HEK293 (cell line): ENCODE measurements around the gene AQP12A.
"Not testable (repeated sequence)": the region's sequence is repeated elsewhere in the genome, so short reads cannot be mapped to it uniquely, and the experiment has no call there.

ENCODE experiments used
- CTCF ChIA-PET: fragments of 350-600 bp; formaldehyde crosslinking; extraction: SDS; loops from one replicate; lab custom pipeline; 2021; ENCODE audit warnings: antibody characterized with exemption; lab: Yijun Ruan, JAX
- POLR2A ChIA-PET: fragments of 300-600 bp; formaldehyde crosslinking; extraction: SDS; loops from one replicate; lab custom pipeline; 2020; ENCODE audit warnings: antibody characterized with exemption, inconsistent platforms; lab: Yijun Ruan, JAX
- H3K27ac ChIP-seq: fragments of 200-500 bp; sonication (Bioruptor generic); 2 replicates; pipeline ENCODE4 v1.5.1; 2014; ENCODE audit warnings: low read depth, low read length, control low read depth, inconsistent platforms; ENCODE audit errors: extremely low read depth
- H3K36me3 ChIP-seq, 2 experiments: fragments of 200-500 bp in 1 of 2; sonication (Bioruptor generic) in 1 of 2; 1 replicate in 1 of 2; 2 replicates in 1 of 2; pipeline ENCODE4 v1.5.1; 2014 to 2017; ENCODE audit warnings: inconsistent platforms in 2 of 2, low read length in 2 of 2; ENCODE audit not compliant: control insufficient read depth in 2 of 2, insufficient read depth in 1 of 2
- H3K4me1 ChIP-seq: fragments of 200-500 bp; sonication (Bioruptor generic); 2 replicates; pipeline ENCODE4 v1.5.1; 2014; ENCODE audit warnings: mild to moderate bottlenecking, low read length, inconsistent platforms; ENCODE audit not compliant: control insufficient read depth, insufficient read depth
- H3K4me3 ChIP-seq: 2 replicates; pipeline ENCODE4 v1.5.1; 2011; ENCODE audit warnings: low read depth, mild to moderate bottlenecking, control low read depth, low read length, moderate library complexity
- H3K9me3 ChIP-seq: fragments of 200-500 bp; sonication (Bioruptor generic); 2 replicates; pipeline ENCODE4 v1.5.1; 2014; ENCODE audit warnings: low read depth, low read length, inconsistent platforms; ENCODE audit not compliant: control insufficient read depth, insufficient read depth
- FEZF1 ChIP-seq: fragments of 450-650 bp; formaldehyde crosslinking; IDR thresholded peaks from 2 replicates; pipeline ENCODE4 v1.5.1; 2016; ENCODE audit warnings: missing biosample characterization, missing genetic modification characterization
- KLF1 ChIP-seq: fragments of 450-650 bp; formaldehyde crosslinking; IDR thresholded peaks from 2 replicates; pipeline ENCODE4 v1.5.1; 2016; ENCODE audit warnings: missing biosample characterization, missing genetic modification characterization
- WT1 ChIP-seq: fragments of 450-650 bp; formaldehyde crosslinking; IDR thresholded peaks from 2 replicates; pipeline ENCODE4 v1.5.1; 2016; ENCODE audit warnings: missing biosample characterization, missing genetic modification characterization
- ZBTB21 ChIP-seq: fragments of 450-650 bp; formaldehyde crosslinking; IDR thresholded peaks from 2 replicates; pipeline ENCODE4 v1.5.1; 2017; ENCODE audit warnings: missing biosample characterization, missing genetic modification characterization
- ZFHX2 ChIP-seq: fragments of 450-650 bp; formaldehyde crosslinking; conservative IDR thresholded peaks from 2 replicates; pipeline ENCODE4 v1.5.1; 2016; ENCODE audit warnings: missing biosample characterization, missing genetic modification characterization
- ZNF155 ChIP-seq: fragments of 450-650 bp; formaldehyde crosslinking; IDR thresholded peaks from 2 replicates; pipeline ENCODE4 v1.5.1; 2016; ENCODE audit warnings: missing biosample characterization, missing genetic modification characterization
- ZNF174 ChIP-seq: fragments of 450-650 bp; formaldehyde crosslinking; IDR thresholded peaks from 2 replicates; pipeline ENCODE4 v1.5.0; 2017; ENCODE audit warnings: missing biosample characterization, mild to moderate bottlenecking, missing genetic modification characterization
- ZNF302 ChIP-seq: fragments of 450-650 bp; formaldehyde crosslinking; IDR thresholded peaks from 2 replicates; pipeline ENCODE4 v1.5.1; 2016; ENCODE audit warnings: missing biosample characterization, missing genetic modification characterization, low read depth
- ZNF335 ChIP-seq: fragments of 450-650 bp; formaldehyde crosslinking; conservative IDR thresholded peaks from 2 replicates; pipeline ENCODE4 v1.5.1; 2016; ENCODE audit warnings: missing biosample characterization, missing genetic modification characterization
- ZNF600 ChIP-seq: fragments of 450-650 bp; formaldehyde crosslinking; IDR thresholded peaks from 2 replicates; pipeline ENCODE4 v1.5.1; 2016; ENCODE audit warnings: missing biosample characterization, missing genetic modification characterization
- ZNF610 ChIP-seq: fragments of 450-650 bp; formaldehyde crosslinking; IDR thresholded peaks from 2 replicates; pipeline ENCODE4 v1.5.1; 2016; ENCODE audit warnings: missing biosample characterization, missing genetic modification characterization, borderline replicate concordance
- ZXDB ChIP-seq: fragments of 450-650 bp; formaldehyde crosslinking; IDR thresholded peaks from 2 replicates; pipeline ENCODE4 v1.5.1; 2016; ENCODE audit warnings: missing biosample characterization, missing genetic modification characterization

Gene AQP12A

DNA sequence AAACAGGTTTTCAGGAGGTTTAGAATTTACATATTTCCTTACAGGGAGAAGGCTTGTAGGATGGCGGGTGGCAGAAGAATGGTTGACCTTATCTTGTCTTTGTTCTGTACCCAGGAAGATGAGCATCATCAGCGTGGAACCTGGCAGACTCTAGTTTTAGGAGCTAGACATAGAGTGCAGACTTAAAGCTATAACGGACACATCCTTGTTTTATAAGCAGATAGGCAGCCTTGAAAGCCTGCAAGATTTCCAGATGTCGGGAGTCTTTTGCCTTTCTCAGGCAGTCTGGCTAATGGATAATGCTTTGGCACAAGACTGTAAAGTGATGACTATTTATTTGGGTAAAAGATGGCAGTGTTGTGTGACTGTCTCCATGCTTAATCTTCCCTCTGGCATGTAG is 20.7 kb upstream of the AQP12A start:
- ChIA-PET CTCF (interaction anchor here (0.7 to 1.2 kb wide), 3 partner anchors 170 to 992 kb away, joined by 3 to 4 read pairs (median 3); no protein-coding TSS in a partner anchor), POLR2A (no interaction called here)
- Histone ChIP-seq H3K4me1 (no peaks in the 10 kb centered on the region), H3K27ac (no peak overlapping the region), H3K9me3 (no peaks in the 10 kb centered on the region), H3K36me3 (no peaks in the 10 kb centered on the region), H3K4me3 (no peak overlapping the region)
- no peak for TF ChIP-seq ZXDB (tag by site-specific recombination)
- TF ChIP-seq ZNF174 (tag by site-specific recombination) = no peak

DNA sequence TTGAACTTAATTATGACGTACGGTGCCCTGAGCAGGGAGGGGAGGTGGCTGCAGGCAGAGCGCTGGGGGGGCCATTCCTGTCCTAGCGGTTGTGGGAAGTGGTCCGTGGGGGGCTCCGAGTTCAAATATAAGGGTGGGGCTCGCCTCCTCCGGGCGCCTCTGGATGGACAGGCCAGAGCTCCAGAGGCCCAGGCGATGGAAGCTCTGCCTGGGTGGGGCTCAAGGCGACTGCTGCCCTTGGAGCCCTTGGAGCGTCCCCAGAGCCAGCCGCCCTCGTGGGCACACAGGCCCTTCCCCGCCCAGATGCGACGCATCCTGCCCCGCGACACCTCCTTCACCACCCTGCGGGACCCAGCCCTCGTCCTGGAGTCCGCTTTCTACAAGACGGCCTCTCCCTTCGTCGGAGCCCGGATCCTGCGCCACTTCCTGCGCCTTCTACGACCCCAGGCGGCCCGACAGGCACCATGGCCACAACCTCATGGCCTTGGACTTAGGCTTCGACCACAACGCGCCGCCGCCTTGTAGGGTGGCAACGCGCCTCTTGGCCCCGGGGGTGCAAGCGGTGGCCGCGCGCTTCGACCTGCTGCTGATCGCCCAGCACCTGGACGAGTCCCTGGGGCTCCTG is 19.5 kb upstream of the AQP12A start:
- no peaks in the 10 kb centered on the region for H3K36me3 ChIP-seq
- TF ChIP-seq ZNF155 (tag by site-specific recombination) = no peak
- TF ChIP-seq ZFHX2 (tag by site-specific recombination) = no peak
- CTCF ChIA-PET = no interaction called here

DNA sequence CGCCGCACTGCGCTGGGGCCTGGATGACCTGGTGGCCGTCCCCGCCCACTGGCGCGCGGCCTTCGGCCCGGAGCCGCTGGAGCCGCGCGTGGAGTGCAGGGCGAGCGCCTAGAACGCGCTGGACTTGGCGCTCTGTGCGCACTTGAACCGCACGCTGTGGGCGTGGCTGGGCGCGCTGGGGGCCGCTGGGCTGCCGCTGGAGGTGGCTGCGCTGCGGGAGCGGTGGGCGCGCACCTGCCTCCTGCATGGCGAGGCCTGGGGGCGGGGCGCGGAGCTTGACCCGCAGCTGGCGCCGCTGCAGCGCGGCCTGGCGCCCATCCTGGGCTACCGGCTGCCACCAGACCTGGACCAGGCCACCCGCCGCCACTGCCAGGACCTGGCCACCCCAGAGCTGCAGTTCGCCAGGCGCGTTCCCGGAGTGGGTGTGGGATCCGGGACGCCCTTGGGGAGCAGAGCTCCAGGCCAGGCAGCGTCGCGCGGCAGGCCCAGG is 18.9 kb upstream of the AQP12A start:
- H3K4me3 ChIP-seq = no peak overlapping the region
- TF ChIP-seq ZNF600 (tag by site-specific recombination) (no peak), FEZF1 (tag by site-specific recombination) (no peak), WT1 (no peak), KLF1 (tag by site-specific recombination) (no peak), ZNF302 (no peak), ZNF610 (tag by site-specific recombination) (no peak), ZBTB21 (tag by site-specific recombination) (no peak)

More for the DNA sequence above, 19.5 kb upstream of the AQP12A start:
- H3K9me3 ChIP-seq = no peaks in the 10 kb centered on the region
- POLR2A ChIA-PET = no interaction called here
- no peak overlapping the region for H3K27ac ChIP-seq
- no peak overlapping the region for H3K4me3 ChIP-seq
- H3K4me1 ChIP-seq = no peaks in the 10 kb centered on the region

DNA sequence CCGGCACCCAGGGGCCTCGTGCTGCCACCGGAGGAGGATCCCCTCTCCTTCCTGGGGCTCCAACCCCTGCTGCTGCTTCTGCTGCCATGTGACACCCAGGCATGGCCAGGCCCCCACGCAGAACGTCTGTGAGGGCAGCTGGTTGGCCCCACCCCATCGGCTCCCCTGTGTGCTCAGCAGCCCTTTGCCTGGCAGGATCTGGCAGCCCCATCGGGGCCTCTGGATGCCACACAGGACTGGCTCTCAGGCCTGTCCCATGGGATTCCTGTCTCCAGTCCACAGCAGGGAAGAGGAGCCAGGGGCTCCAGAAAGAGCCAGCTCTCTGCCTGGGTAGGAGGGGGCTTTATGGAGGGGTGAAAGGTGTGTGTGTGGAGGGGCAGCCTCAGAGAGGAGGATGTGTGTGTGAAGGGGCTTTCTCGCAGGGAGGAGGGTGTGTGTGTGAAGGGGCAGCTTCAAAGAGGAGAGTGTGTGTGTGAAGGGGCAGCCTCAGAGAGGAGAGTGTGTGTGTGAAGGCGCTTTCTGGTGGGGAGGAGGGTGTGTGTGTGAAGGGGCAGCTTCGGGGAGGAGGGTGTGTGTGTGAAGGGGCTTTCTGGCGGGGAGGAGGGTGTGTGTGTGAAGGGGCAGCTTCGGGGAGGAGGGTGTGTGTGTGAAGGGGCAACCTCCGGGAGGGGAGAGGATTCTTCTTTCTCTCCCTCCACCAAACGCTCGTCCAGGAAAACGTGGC is 17.0 kb upstream of the AQP12A start:
- H3K4me1 ChIP-seq, POLR2A ChIA-PET, H3K9me3 ChIP-seq, H3K4me3 ChIP-seq, H3K27ac ChIP-seq, H3K36me3 ChIP-seq: not testable (repeated sequence)
- CTCF ChIA-PET = interaction anchor here (0.5 to 1.1 kb wide), 4 partner anchors 14 to 481 kb away, joined by 3 to 4 read pairs (median 4); no protein-coding TSS in a partner anchor
- TF ChIP-seq ZNF335 (tag by site-specific recombination) = peak; percentile 51

More for the DNA sequence above, 18.9 kb upstream of the AQP12A start:
- H3K27ac ChIP-seq = no peak overlapping the region
- H3K36me3 ChIP-seq = no peaks in the 10 kb centered on the region
- ChIA-PET CTCF (interaction anchor here (0.6 kb wide), 1 partner anchor 546 kb away, joined by 3 read pairs; no protein-coding TSS in a partner anchor), POLR2A (no interaction called here)
- no peaks in the 10 kb centered on the region for H3K4me1 ChIP-seq
- H3K9me3 ChIP-seq = no peaks in the 10 kb centered on the region

DNA sequence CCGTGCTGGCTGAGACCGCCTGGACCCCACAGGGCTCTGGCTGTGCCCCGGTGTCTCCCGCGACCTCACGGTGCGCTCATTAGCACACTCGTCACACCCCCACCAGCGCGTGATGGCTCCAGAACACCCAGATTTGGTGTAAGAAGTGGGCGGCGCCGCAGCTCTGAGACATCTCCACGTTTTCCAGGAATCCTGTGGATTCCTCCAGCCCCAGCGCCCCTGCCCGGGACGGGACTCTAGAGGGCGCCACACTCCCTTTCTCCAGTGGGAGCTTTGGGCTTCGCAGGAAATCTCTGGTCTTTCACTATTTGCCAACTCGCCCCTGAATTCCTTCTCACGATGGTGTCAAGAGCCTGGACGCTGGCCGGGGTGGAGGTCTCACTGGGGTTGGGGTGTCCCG is 16.3 kb upstream of the AQP12A start:
- POLR2A ChIA-PET, H3K4me3 ChIP-seq, H3K36me3 ChIP-seq, H3K4me1 ChIP-seq, H3K27ac ChIP-seq, H3K9me3 ChIP-seq: not testable (repeated sequence)
- CTCF ChIA-PET = interaction anchor here (0.5 kb wide), 1 partner anchor 482 kb away, joined by 4 read pairs; no protein-coding TSS in a partner anchor

DNA sequence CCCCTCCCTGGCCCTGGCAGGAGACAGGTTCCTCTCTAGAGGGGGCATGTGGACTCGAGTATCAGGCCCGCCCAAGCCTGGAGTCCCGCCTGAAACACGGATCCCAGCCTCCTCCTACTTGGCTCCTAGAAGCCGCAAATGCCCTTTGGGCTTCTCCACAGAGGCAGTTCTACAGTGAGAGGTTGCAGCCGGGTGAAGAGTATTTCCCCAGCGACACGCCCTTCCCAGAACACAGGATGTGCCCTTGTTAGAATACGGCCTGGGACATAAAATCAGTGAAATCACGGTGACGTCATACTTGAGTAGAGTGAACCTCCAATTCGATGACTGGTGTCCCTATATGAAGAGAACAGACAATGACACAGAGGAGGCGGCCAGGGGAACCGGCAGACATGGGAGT is 13.6 kb upstream of the AQP12A start:
- H3K4me3 ChIP-seq, H3K36me3 ChIP-seq, H3K27ac ChIP-seq, H3K9me3 ChIP-seq, CTCF ChIA-PET, H3K4me1 ChIP-seq, POLR2A ChIA-PET: not testable (repeated sequence)

DNA sequence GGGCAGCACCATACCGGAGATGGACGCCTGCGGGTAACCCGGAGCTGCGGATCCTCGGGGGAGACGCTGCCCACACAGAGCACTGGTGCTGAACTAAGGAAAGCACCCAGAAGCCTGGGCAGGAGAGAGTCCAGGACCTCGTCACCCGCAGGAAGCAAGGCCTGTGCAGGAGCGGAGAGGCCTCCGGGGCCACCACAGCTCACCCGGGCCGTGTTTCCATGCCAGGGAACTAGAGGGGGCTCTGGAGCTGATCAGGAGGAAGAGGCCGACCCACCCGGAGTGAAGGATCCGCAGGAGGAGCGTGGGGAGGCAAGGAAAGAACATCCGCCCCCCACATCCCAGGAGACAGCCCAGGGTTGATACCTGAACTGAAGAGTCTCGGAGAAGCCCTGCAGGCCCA is 12.8 kb upstream of the AQP12A start:
- CTCF ChIA-PET = not testable (repeated sequence)

DNA sequence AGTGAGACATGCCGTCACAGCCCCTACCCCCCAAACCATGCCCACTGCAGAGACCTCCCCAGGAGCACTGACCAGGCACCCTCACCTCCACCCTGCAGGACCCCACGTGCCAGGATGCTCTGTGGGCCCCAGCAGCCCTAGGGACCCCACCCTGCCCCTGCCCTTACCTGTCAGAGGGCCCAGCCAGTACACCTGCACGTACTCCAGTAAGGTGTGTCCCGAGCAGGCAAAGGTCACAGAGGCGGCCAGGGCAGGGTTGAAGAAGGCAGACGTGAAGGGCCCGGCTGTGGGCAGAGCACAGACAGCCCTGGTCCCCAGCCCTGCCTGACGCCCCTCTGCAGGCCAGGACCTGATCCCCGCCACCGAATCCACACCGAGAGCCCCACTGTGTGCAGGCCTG is 11.5 kb upstream of the AQP12A start:
- H3K27ac ChIP-seq, H3K9me3 ChIP-seq, H3K4me3 ChIP-seq, H3K4me1 ChIP-seq, POLR2A ChIA-PET, CTCF ChIA-PET, H3K36me3 ChIP-seq: not testable (repeated sequence)

More for the DNA sequence above, 12.8 kb upstream of the AQP12A start:
- H3K36me3 ChIP-seq, H3K4me1 ChIP-seq, H3K9me3 ChIP-seq, H3K4me3 ChIP-seq, POLR2A ChIA-PET, H3K27ac ChIP-seq: not testable (repeated sequence)
